T-helper 2 cell treated with Interferon-gamma antibody and Interleukin-4, amounts not matched to agents 100 ng/mL and 5 ng/mL, for 36 hours (primary cell): ENCODE results near the gene CTNNA2. TPM values are rescaled to one million over a fixed set of nuclear protein-coding genes. Genes with fewer than 3 reads are reported as not detected.

ENCODE experiments used
- intact Hi-C: fragments of 100-400 bp; cut with micrococcal nuclease; formaldehyde crosslinking; loops from one replicate; pipeline ENCODE4 v1.15.1; 2023
- total RNA-seq: library from RNA; stranded (reverse); gene quantifications from 2 replicates; pipeline ENCODE4 v1.2.3, GENCODE V29; 2022

The CTNNA2 gene
- total RNA-seq, 1 donor from 2014 or later, result not detected

- intact Hi-C loops, result no loop called here
Measured at GRCh38 chr2:79782576-79783452, 270.0 kb downstream of the CTNNA2 start.

- intact Hi-C loops, result no loop called here
Measured at GRCh38 chr2:79788952-79789651, 276.3 kb downstream of the CTNNA2 start.

- intact Hi-C loops, result no loop called here
Measured at GRCh38 chr2:79789811-79790210, 277.0 kb downstream of the CTNNA2 start.

GRCh38 chr2:79792090-79792489 is 279.2 kb downstream of the CTNNA2 start:
- intact Hi-C loops, result no loop called here

GRCh38 chr2:79793006-79793405 is 280.2 kb downstream of the CTNNA2 start:
- intact Hi-C loops, result no loop called here

- intact Hi-C loops, result no loop called here
Measured at GRCh38 chr2:79796641-79797040, 283.8 kb downstream of the CTNNA2 start.

GRCh38 chr2:79798776-79799175 is 285.9 kb downstream of the CTNNA2 start:
- intact Hi-C loops, result no loop called here

GRCh38 chr2:79799729-79800128 is 286.9 kb downstream of the CTNNA2 start:
- intact Hi-C loops, result no loop called here

- intact Hi-C loops, result no loop called here
Measured at GRCh38 chr2:79801082-79801481, 288.2 kb downstream of the CTNNA2 start.

- intact Hi-C loops, result no loop called here
Measured at GRCh38 chr2:79817288-79817687, 304.4 kb downstream of the CTNNA2 start.

- intact Hi-C loops, result no loop called here
Measured at GRCh38 chr2:79820281-79820680, 307.4 kb downstream of the CTNNA2 start.

GRCh38 chr2:79822136-79822535 is 309.3 kb downstream of the CTNNA2 start:
- intact Hi-C loops, result no loop called here

- intact Hi-C loops, result no loop called here
Measured at GRCh38 chr2:79824086-79824786, 311.4 kb downstream of the CTNNA2 start.

GRCh38 chr2:79827881-79828280 is 315.0 kb downstream of the CTNNA2 start:
- intact Hi-C loops, result no loop called here

GRCh38 chr2:79830501-79830900 is 317.6 kb downstream of the CTNNA2 start:
- intact Hi-C loops, result no loop called here

GRCh38 chr2:79831961-79832360 is 319.1 kb downstream of the CTNNA2 start:
- intact Hi-C loops, result no loop called here

- intact Hi-C loops, result no loop called here
Measured at GRCh38 chr2:79832511-79833234, 319.8 kb downstream of the CTNNA2 start.

GRCh38 chr2:79833235-79833878 is 320.5 kb downstream of the CTNNA2 start:
- intact Hi-C loops, result no loop called here

- intact Hi-C loops, result no loop called here
Measured at GRCh38 chr2:79835911-79836310, 323.1 kb downstream of the CTNNA2 start.

- intact Hi-C loops, result no loop called here
Measured at GRCh38 chr2:79844011-79844410, 331.2 kb downstream of the CTNNA2 start.

- intact Hi-C loops, result no loop called here
Measured at GRCh38 chr2:79846878-79847277, 334.0 kb downstream of the CTNNA2 start.
